Muscle layer of duodenum (tissue), 2 donors: ENCODE measurements around the gene TNFRSF21.

Experiments
- H3K27ac ChIP-seq: one replicate; pipeline ENCODE4 v1.7.0; 2013; ENCODE audit warnings: mild to moderate bottlenecking, low read length
- H3K27me3 ChIP-seq: one replicate; pipeline ENCODE4 v1.7.0; 2013; ENCODE audit warnings: low read depth, mild to moderate bottlenecking, control low read depth, low read length
- H3K36me3 ChIP-seq, 2 donors: one replicate each; pipeline ENCODE4 v1.7.0; 2013; ENCODE audit warnings: low read length in 2 of 2, control low read depth in 1 of 2, mild to moderate bottlenecking in 1 of 2; ENCODE audit not compliant: insufficient read depth in 2 of 2, control insufficient read depth in 1 of 2
- H3K4me1 ChIP-seq, 2 donors: one replicate each; pipeline ENCODE4 v1.7.0; 2013; ENCODE audit warnings: low read length in 2 of 2, mild to moderate bottlenecking in 2 of 2, control low read depth in 1 of 2, moderate library complexity in 1 of 2; ENCODE audit not compliant: insufficient read depth in 2 of 2, control insufficient read depth in 1 of 2
- H3K4me3 ChIP-seq, 2 donors: one replicate each; pipeline ENCODE4 v1.7.0; 2013; ENCODE audit warnings: low read length in 2 of 2, low read depth in 1 of 2, mild to moderate bottlenecking in 1 of 2
- H3K9me3 ChIP-seq, 2 donors: one replicate each; pipeline ENCODE4 v1.7.0; 2013; ENCODE audit warnings: low read length in 2 of 2, control low read depth in 1 of 2, mild to moderate bottlenecking in 1 of 2; ENCODE audit not compliant: control insufficient read depth in 1 of 2
- donor health status: healthy.

Gene TNFRSF21

DNA sequence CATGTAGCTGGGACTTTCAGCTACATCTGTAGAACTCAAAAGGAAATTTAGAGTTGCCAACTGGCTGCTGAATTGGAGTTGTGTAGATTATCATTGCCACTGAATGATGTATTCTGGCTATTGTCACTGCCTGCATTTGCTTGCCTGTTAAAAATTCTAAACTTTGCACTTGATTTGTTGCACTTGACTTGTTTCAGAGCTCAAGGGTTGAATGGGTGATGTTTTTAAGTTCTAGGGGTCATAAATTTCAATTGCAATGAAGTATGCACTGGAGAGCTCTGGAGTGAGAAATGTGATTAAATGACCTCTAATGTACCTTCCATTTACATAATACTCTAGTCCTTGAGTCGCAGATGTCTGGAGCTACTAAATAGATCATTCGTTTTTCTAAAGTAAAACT, 102.4 kb downstream of the TNFRSF21 start:
- H3K4me1 ChIP-seq, result no peaks in the 10 kb centered on the region
- H3K27me3 ChIP-seq, result no peaks in the 10 kb centered on the region
- no peak overlapping the region for H3K27ac ChIP-seq
- H3K9me3 ChIP-seq, result no peaks in the 10 kb centered on the region
- no peaks in the 10 kb centered on the region for H3K36me3 ChIP-seq
- no peak overlapping the region for H3K4me3 ChIP-seq

DNA sequence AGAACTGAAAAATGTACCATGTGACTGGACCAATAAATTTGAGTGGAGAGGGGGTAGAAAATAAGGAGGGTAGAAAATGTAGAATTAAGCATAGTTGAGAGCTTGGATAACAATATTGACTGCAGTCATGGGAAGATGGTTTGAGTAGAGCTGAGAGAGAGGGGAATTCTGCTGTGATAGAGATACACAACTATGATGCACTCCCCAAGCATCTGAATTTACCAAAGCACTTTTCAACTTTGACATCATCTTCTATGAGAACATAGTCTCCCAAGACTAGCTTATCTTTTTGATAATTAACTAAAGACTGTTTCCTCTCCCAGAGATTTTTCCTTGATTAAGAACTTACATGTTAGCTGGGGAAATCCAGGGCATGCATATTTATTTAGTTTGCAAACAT, 103.1 kb downstream of the TNFRSF21 start:
- Histone ChIP-seq H3K4me1 (no peaks in the 10 kb centered on the region), H3K27me3 (no peaks in the 10 kb centered on the region), H3K36me3 (no peaks in the 10 kb centered on the region), H3K4me3 (no peak overlapping the region), H3K27ac (no peak overlapping the region), H3K9me3 (no peaks in the 10 kb centered on the region)

DNA sequence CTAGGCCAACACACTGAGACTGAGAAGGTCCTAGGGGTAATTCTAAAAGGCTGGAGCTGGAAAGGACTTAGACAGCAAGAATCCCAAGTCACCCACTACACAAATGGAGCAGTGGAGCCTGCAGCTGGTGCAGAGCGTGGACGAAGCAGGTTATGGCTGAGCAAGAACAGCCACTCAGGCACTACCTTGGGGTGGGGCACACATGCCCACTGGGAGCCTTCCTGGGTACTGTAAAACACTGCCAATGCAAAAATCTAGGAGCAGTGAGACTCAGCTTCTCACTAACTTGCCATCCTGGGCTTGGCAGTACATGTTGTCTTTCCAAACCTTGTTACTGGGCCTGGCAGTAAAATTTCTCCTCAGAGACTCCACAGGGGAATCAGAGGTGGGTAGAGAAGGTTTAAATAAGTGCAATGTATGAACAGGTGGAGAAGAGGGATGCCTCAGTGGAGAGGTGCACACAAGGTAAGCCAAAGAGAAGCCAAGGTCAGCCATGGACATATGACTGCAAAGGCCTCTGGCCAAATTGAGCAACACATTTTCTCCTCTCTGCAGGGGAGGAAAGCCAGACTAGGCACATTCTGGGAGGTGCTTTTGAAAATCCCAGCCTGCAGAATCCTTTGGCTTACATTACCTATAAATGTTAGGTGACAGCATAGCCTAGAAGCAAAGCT, 105.6 kb downstream of the TNFRSF21 start:
- Histone ChIP-seq H3K9me3 (no peaks in the 10 kb centered on the region), H3K27me3 (no peaks in the 10 kb centered on the region), H3K36me3 (no peaks in the 10 kb centered on the region), H3K4me3 (no peak overlapping the region), H3K4me1 (no peaks in the 10 kb centered on the region), H3K27ac (no peak overlapping the region)

DNA sequence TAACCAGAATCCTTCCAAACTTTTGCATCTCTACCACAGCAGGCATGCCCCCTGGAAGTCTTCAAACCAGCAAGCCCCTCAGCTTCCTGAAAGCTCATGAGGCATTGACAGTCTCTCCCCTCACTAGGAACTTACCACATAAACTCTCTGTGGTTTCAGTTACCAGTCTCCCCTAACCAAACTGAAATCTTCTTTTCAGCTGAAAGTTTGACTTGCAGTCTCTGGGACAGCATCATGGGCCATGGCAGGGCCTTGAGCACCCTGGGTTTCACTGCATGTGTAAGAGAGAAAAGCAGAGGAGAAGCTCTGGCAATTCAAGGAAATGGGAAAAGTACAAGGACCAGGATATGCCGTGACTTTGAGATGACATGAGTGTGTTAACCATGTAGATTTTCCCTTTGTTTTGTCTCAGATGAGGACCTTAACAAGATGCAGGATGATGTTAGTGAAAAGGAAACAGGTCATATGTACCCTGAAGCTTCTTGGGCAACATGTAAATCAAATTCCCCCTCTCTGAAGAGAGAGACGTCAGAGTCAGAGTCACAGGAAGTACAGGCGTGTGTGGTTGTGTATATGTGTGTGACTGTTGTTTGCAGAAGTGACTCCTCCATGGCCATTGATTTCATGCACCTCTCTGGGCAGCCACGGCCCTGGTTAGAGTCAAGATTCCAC, 106.3 kb downstream of the TNFRSF21 start:
- no peaks in the 10 kb centered on the region for H3K9me3 ChIP-seq
- no peaks in the 10 kb centered on the region for H3K36me3 ChIP-seq
- H3K4me1 ChIP-seq, result no peaks in the 10 kb centered on the region
- H3K27ac ChIP-seq, result no peak overlapping the region
- H3K4me3 ChIP-seq, result no peak overlapping the region
- H3K27me3 ChIP-seq, result no peaks in the 10 kb centered on the region

DNA sequence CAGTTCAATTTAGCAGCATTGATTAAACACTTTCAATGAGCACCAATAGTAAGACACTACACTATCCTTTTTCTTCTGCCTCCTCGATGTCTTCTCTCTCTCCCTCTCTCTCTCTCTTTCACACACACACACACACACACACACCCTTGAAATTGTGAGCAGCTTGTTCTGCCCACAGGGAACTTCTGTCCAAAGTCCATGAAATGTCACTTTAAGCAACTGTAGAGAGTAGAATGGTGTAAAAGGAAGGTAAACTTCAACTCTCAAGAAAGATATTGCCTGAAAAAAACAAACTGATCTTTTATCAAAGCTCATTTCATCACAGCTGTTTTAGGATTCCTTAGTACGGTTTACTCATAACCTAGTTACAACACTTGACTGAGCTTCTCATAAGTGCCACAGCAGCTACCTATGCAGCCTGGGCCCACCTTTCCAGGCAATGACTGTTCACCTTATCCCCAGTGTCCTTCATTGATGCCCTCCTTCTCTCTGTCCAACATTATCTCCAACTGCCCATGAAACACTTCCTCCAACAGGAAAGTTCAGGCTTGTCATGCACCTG, 107.0 kb downstream of the TNFRSF21 start:
- Histone ChIP-seq H3K36me3 (no peaks in the 10 kb centered on the region), H3K4me3 (no peak overlapping the region), H3K27ac (no peak overlapping the region)

DNA sequence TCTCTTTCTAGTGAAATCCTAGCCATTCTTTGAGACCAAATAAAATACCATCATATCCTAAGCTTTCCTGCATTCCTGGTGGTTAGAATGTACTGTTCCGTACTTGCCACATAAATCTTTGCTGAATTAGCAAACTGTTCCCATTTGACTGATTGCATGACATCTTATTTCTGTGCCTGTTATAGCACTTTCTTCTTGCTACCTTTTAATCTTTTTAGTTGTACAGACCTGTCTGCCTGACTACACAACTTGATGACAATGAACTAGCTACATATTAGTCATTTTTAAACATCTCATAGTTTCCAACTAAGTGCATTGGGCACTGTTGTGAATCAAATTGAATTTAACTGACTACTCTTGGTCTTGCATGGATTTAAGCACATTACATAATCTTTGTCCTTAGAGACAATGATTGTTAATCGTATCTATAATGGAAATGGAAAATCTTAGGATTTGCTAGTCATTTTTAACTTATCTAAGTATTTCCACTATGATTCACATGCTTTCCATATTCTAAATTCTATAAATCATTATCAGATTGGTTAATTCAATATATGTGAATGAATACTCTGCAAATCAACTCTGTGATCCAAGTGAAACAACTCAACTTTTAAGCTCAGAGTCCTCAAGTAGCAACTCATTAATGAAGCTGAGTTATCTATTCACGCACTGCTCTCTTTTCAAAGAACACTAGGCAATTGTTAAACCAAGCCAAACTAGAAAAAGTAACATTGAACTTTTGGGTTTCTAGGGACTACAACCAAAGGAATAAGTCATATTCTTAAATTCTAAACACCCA, 109.0 kb downstream of the TNFRSF21 start:
- Histone ChIP-seq H3K27ac (no peak overlapping the region), H3K27me3 (no peaks in the 10 kb centered on the region), H3K4me1 (no peaks in the 10 kb centered on the region), H3K4me3 (no peak overlapping the region), H3K9me3 (no peaks in the 10 kb centered on the region), H3K36me3 (no peaks in the 10 kb centered on the region)

More for the DNA sequence above, 107.0 kb downstream of the TNFRSF21 start:
- Histone ChIP-seq H3K4me1 (no peaks in the 10 kb centered on the region), H3K9me3 (no peaks in the 10 kb centered on the region), H3K27me3 (no peaks in the 10 kb centered on the region)

DNA sequence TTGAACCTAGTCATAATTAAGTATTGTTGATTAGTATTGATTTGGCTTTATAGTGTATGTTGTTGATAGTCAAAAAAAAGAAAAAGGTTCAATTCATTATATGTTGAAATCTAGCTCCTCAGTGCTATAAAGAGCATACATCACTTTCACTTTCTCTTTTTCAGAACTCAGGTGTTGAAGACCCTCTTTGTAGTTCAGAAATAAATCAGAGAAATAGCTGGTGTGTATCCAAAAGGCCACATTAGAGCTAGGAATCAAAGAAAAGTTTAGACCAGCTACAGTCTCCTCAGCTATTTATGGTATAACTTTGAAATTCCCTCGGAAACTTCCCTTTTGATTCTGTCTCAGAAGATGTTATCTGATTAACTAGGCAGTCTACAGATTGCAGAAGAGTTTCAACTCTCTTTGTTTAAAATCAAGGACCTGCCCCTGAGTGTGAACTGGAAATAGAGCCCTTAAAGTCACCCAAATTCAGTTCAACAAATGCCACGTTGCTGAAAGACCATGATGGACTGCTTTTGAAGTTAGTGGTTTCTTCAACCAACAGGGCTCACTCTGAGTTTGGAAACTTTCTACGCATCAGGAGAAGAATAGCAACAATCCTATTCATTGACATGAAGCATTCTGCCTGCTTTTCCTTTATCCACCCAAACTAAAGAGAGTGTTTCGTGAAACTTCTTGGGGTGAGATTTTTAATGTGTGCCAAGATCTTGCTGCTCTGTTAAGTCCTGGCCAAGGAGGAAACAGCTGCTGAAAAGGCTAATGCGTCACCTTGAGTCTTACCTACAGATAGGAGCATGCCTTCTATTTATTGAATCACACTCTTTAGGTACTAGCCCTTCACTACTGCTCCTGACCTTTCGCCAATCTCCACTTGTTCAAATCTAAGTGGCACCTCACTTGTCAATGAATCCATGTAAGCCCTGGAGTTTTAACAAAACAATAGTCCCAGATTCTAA, 111.7 kb downstream of the TNFRSF21 start:
- no peak overlapping the region for H3K27ac ChIP-seq
- H3K4me1 ChIP-seq, result peaks cover 0 to 7% of the 10 kb centered on the region in 2 donors
- H3K36me3 ChIP-seq, result no peaks in the 10 kb centered on the region
- H3K9me3 ChIP-seq, result no peaks in the 10 kb centered on the region
- H3K4me3 ChIP-seq, result no peak overlapping the region
- no peaks in the 10 kb centered on the region for H3K27me3 ChIP-seq

DNA sequence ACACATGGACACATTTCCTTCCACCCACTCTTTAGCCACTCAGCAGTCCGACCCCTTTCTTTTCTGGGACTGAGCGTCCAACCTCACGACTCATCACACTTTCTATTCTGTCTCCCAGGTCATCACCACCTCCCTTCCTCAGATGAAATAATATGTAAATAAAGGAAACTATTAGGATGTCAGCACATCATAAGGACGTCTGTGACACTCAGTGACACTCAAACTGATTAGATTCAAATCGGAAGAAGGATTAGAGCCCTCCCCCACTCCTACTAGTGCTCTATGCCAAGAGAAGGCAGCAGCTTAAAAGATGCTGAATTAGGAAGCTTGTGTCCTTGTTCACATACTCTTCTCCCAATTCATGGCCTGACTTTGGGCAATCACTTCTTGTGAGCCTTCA, 113.6 kb downstream of the TNFRSF21 start:
- H3K36me3 ChIP-seq, result no peaks in the 10 kb centered on the region
- H3K4me1 ChIP-seq, result peaks cover 0 to 7% of the 10 kb centered on the region in 2 donors
- H3K27me3 ChIP-seq, result no peaks in the 10 kb centered on the region
- no peak overlapping the region for H3K4me3 ChIP-seq
- H3K9me3 ChIP-seq, result no peaks in the 10 kb centered on the region
- no peak overlapping the region for H3K27ac ChIP-seq

DNA sequence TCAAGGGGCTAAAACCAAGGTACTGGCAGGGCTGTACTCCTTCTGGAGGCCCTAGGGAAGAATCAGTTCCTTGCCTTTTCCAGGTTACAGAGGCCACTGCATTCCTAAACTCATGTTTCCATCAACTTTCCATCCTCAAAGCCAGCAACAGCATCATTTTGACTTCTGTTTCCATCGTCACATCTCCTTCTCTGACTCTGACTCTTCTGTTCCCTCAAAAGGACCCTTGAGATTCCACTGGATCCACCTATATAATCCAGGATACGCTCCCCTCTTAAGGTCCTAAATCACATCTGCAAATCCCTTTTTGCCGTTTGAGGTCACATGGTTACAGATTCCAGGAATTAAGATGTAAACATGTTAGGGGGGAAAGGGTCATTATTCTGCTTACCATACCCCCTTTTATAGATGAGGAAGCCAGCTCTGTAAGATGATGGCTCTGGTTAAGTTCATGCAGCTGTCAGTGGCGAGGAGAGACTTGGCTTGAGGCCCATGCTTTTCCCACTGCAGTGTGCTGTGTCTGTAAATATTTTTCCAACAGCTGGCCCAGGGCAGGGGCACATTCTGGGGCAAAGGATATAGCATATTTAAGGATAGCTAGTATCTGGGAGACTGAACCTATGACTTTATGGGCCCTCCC, 114.6 kb downstream of the TNFRSF21 start:
- Histone ChIP-seq H3K4me1 (peaks cover 0 to 7% of the 10 kb centered on the region in 2 donors), H3K4me3 (no peak overlapping the region), H3K27ac (no peak overlapping the region), H3K9me3 (no peaks in the 10 kb centered on the region), H3K27me3 (no peaks in the 10 kb centered on the region), H3K36me3 (no peaks in the 10 kb centered on the region)

DNA sequence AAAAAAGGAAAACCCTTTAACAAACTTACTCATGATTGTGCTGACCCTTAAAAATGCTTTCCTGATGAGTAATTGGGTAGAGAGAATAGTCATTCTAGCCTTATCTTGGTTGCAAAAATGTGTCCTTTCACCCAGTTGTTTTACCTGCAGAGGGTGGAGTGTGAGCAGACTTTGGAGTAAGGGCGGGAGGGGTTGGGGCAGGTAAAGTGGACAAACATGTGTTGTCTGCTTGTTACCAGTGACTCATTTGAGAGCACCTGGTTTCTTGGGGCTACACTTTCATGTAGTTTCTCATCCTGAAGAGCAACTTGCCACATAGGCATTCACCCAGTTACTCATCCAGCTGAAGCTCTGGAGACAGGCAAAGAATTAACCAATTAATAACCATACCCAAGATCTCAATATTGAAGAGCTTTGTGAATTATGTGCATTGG, 121.1 kb downstream of the TNFRSF21 start:
- no peaks in the 10 kb centered on the region for H3K9me3 ChIP-seq
- no peak overlapping the region for H3K4me3 ChIP-seq
- H3K27me3 ChIP-seq, result no peaks in the 10 kb centered on the region
- H3K4me1 ChIP-seq, result peaks cover 0 to 9% of the 10 kb centered on the region in 2 donors
- H3K27ac ChIP-seq, result no peak overlapping the region
- H3K36me3 ChIP-seq, result no peaks in the 10 kb centered on the region
